ENCODE data around the gene OSBPL3.

OSBPL3 gene

DNA sequence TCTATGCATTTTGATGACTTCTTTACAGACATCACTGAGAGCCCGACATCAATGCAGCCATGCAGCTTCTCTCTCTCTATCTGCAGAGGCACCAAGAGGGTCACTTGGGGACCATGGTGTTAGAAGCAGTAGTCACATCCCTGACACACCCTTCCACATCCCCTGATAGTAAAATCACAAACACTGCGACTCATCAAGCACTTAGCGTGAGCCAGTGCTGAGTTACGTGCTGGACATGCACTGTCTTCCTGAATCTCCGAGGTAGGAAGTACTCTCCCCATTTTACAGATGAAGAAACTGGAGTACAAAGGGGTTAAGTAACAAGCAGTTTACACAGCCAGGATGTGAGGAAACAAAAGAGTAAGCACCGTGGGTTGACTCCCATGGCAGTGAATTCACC, 109.2 kb downstream of the OSBPL3 start:
- in situ Hi-C loops (cut with MboI; ENCODE audit: low sequenced_read_pairs): no loop called here

DNA sequence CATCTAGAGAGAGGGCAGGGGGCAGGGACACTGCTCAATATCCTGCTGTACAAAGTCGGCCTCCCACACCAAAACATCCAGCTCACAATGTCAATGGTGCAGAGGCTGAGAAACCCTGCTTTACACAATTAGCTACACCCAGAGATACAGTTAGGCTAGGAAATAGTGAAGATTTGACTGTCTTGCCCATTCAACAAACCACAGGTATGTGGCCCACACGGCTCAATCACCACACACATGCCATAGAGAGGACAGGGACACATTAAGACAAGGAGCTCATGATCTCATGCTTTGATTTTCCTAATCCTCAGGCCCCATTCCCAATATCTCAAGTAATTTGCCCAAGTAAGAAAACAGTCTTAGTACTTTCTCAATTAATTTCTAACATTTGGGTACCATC, 110.4 kb downstream of the OSBPL3 start:
- in situ Hi-C loops (cut with MboI; ENCODE audit: low sequenced_read_pairs): no loop called here

- in situ Hi-C loops (cut with MboI; ENCODE audit: low sequenced_read_pairs): no loop called here
Observed at GRCh38 chr7:24868741-24869140, 111.2 kb downstream of the OSBPL3 start.

DNA sequence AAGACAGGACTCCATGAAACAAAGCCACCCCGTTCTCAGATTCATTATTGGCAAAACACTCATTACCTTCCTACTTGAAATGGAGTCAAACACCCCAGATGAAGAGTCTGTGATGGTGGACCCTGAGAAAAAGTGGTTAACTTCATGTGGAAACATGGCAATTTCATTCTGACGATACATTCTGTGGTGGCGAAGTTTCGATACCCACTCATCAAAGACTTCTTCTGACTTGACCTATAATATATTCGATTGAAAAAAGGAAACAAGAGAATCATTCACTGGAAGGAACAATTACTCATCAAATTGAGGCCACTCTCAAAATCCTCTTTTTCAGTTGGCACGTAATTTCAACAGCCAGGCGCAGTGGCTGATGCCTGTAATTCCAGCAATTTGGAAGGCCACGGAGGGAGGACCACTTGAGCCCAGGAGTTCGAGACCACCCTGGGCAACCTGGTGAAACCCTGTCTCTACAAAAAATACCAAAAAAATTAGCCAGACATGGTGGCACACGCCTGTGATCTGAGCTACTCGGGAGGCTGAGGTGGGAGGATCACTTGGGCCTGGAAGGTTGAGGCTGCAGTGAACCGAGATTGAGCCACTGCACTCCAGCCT, 113.9 kb downstream of the OSBPL3 start:
- in situ Hi-C loops (cut with MboI; ENCODE audit: low sequenced_read_pairs): no loop called here

DNA sequence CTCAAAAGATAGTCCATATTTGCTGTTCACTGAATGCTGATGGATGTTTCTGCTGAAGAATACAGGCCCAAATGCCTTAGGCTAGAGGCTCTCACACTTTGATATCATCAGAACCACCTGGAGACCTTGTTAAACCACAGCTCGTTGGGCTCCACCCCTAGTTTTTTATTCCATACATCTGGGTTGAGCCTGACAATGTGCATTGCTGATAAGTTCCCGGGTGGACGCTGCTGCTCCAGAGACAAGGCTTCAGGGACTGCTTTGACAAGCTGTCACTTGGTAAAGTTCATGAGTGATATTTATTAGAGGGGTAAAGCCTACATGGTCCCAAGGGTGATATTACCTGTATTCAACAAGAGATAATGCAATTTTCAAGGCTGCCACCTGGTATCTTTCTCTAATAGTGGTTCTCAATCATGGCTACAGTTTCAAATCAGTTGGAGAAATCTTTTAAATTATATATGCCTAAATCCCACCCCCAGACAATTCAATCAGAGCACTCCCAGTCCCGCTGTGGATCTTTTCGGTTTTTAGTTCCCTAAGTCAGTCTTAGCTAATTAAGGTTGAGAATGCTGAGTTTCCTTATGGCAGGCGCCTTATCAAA, 115.7 kb downstream of the OSBPL3 start:
- in situ Hi-C loops (cut with MboI; ENCODE audit: low sequenced_read_pairs): no loop called here

DNA sequence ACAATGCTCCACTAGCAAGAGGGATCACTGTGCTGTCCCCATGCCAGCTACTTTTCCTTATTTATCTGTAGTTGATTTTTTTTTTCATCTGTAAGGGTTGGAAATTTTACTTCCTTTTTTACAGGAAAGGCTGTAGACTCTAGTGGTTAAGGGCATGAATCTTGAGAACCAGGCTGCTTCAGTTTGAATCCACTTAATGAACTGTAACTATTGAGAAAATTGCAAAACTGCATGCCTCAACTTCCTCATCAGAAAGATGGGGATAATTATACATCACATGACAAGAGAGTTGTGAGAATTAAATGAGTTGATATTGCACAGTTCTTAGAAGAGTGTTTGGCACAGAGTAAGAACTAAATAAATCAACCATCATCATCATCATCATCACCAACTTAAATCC, 116.4 kb downstream of the OSBPL3 start:
- in situ Hi-C loops (cut with MboI; ENCODE audit: low sequenced_read_pairs): no loop called here

GRCh38 chr7:24862461-24862860, 117.5 kb downstream of the OSBPL3 start:
- in situ Hi-C loops (cut with MboI; ENCODE audit: low sequenced_read_pairs): no loop called here

- in situ Hi-C loops (cut with MboI; ENCODE audit: low sequenced_read_pairs): no loop called here
Observed at GRCh38 chr7:24861336-24861735, 118.6 kb downstream of the OSBPL3 start.

DNA sequence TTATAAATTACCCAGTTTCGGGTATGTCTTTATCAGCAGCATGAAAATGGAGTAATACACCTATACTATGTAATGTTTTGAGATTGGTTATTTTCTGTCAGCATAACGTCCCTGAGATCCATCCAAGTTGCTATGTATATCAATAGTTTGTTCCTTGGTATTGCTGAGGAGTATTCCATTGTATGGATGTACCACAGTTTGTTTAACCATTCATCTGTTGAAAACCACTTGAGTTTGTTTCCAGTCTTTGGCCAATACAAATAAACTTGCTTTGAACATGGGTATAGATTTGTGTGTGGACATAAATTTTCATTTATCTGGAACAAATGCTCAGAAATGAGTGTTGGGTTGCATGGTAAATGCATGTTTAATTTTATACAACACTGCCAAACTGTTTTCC, 119.4 kb downstream of the OSBPL3 start:
- in situ Hi-C loops (cut with MboI; ENCODE audit: low sequenced_read_pairs): no loop called here

GRCh38 chr7:24858108-24858977, 121.6 kb downstream of the OSBPL3 start:
- in situ Hi-C loops (cut with MboI; ENCODE audit: low sequenced_read_pairs): no loop called here

- in situ Hi-C loops (cut with MboI; ENCODE audit: low sequenced_read_pairs): no loop called here
Observed at GRCh38 chr7:24857623-24858022, 122.4 kb downstream of the OSBPL3 start.

GRCh38 chr7:24854866-24855265, 125.1 kb downstream of the OSBPL3 start:
- in situ Hi-C loops (cut with MboI; ENCODE audit: low sequenced_read_pairs): no loop called here

GRCh38 chr7:24851786-24852185, 128.2 kb downstream of the OSBPL3 start:
- in situ Hi-C loops (cut with MboI; ENCODE audit: low sequenced_read_pairs): no loop called here

DNA sequence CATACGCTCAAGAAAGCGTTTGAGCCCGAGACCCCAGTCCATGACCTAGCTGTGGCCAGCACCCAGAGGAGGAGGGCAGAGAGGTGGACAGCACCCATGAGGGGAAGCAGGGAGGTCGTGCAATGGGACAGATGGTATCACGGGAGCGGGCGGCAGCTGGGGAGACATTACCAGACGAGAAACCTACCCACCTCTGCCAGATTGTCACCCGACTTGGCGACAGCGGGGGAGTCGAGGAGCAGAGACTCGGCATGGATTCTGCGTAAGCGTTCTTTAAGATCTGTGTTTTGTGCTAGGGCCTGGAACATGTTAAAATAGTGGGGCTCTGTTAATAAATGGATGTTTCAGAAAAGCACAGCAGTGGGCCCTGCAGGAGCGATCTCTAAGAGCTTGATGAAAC, 131.1 kb downstream of the OSBPL3 start:
- in situ Hi-C loops (cut with MboI; ENCODE audit: low sequenced_read_pairs): no loop called here

DNA sequence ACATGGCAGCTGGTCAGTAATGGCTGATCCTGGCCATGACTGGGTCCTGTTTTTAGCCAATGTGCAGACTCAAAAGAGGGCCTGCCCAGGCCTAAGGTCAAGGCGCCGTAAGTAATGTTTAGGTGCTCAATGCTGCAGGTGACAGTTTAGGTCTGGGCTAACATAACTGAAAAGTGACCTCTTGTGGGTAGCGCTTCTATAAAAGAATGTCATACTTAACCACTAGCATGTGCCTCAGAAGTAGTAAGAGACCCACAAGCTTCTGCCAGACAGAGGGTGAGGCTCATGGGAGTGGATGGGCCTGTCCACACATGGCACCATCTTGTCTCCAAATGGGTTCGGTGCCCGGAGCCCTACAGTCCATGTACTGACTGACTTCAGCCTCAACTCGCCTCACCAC, 132.2 kb downstream of the OSBPL3 start:
- in situ Hi-C loops (cut with MboI; ENCODE audit: low sequenced_read_pairs): no loop called here

DNA sequence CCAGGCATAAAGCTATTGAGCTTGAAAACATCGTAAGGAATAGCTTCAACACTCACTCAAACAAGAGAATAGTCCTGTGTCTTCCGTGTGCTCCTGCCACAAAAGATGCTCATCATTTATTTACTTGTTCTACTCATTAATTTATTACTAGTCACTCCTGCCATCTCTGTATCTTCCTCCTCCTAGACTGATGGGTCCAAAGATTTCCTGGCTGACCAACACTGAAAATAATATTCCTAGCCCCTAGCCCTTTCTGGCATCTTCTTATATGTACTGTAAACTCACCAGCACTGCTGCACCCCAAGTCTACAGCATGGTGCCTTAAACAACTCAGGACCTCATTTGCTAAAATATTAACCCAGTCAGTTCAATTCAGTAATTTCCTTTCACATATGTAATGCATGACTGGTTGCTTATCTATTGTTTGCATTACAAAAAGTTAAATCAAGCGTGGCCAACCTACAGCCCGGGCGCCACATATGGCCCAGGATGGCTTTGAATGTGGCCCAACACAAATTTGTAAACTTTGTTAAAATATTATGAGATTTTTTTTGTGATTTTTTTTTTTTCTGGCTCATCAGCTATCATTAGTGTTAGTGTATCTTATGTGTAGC, 136.1 kb downstream of the OSBPL3 start:
- in situ Hi-C loops (cut with MboI; ENCODE audit: low sequenced_read_pairs): no loop called here

- in situ Hi-C loops (cut with MboI; ENCODE audit: low sequenced_read_pairs): no loop called here
Observed at GRCh38 chr7:24842449-24843241, 137.3 kb downstream of the OSBPL3 start.

GRCh38 chr7:24842029-24842428, 137.9 kb downstream of the OSBPL3 start:
- in situ Hi-C loops (cut with MboI; ENCODE audit: low sequenced_read_pairs): no loop called here

GRCh38 chr7:24840563-24840962, 139.4 kb downstream of the OSBPL3 start:
- in situ Hi-C loops (cut with MboI; ENCODE audit: low sequenced_read_pairs): no loop called here

GRCh38 chr7:24836084-24836483, 143.9 kb downstream of the OSBPL3 start:
- in situ Hi-C loops (cut with MboI; ENCODE audit: low sequenced_read_pairs): no loop called here

DNA sequence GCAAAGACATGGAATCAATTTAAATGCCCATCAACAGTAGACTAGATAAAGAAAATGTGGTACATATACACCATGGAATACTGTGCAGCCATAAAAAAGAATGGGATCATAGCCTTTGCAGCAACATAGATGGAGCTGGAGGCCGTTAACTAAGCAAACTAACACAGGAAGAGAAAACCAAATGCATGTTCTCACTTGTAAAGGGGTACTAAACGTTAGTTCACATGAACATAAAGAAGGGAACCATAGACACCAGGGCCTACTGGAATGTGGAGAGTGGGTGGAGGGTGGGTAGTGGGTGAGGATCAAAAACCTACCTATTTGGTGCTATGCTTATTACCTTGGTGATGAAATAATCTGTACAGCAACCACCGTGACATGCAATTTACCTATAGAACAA, 144.3 kb downstream of the OSBPL3 start:
- in situ Hi-C loops (cut with MboI; ENCODE audit: low sequenced_read_pairs): no loop called here

All from HL-60/S4 treated with retinoic acid at 250 ng/mL for 4 days and 3 days (cell line).